ENCODE data around the gene BTBD1. TPM values are rescaled to one million over a fixed set of nuclear protein-coding genes. Genes with fewer than 3 reads are reported as not detected.

The BTBD1 gene
- total RNA-seq, 2 donors from 2014 or later: 56.7 to 63.6 TPM

DNA sequence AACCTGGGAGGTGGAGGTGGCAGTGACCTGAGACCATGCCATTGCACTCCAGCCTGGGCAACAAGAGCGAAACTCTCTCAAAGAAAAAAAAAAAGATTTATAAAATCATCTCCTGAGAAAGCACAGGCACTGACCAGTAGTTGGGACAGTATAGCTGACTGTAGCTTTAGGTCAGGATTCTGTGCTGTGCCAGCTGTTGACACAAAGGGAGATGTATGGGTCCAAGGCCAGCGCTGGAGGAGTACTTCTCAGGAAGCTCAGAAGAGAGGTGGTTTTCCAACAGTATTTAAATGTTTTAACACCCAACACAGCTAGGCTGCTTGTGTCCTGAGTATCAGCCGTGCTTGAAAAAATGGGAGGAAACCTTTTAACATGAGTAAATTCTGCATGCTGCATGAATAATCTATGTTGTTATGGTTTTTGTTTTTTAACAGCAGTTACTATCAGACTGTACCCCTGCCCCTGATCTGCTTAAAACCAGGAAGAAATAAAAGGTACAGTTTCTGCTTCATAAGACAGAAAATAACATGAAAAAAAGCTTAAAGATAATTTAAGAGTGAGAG is 74.5 kb downstream of the BTBD1 start:
- DNase-seq: no peak
- Histone ChIP-seq H3K27me3 (no peaks in the 10 kb centered on the region), H3K36me3 (no peaks in the 10 kb centered on the region), H3K27ac (no peak overlapping the region), H3K4me1 (no peaks in the 10 kb centered on the region), H3K9ac (ENCODE audit: low read depth in 2 of 2, low read length in 2 of 2) (no peak overlapping the region), H3K9me3 (no peaks in the 10 kb centered on the region), H3K4me3 (no peak overlapping the region)
- intact Hi-C loops (cut with DNase I): no loop called here
- TF ChIP-seq, protein P1, sequence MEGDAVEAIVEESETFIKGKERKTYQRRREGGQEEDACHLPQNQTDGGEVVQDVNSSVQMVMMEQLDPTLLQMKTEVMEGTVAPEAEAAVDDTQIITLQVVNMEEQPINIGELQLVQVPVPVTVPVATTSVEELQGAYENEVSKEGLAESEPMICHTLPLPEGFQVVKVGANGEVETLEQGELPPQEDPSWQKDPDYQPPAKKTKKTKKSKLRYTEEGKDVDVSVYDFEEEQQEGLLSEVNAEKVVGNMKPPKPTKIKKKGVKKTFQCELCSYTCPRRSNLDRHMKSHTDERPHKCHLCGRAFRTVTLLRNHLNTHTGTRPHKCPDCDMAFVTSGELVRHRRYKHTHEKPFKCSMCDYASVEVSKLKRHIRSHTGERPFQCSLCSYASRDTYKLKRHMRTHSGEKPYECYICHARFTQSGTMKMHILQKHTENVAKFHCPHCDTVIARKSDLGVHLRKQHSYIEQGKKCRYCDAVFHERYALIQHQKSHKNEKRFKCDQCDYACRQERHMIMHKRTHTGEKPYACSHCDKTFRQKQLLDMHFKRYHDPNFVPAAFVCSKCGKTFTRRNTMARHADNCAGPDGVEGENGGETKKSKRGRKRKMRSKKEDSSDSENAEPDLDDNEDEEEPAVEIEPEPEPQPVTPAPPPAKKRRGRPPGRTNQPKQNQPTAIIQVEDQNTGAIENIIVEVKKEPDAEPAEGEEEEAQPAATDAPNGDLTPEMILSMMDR (IDR thresholded peaks at IDR 0.05): no peak

DNA sequence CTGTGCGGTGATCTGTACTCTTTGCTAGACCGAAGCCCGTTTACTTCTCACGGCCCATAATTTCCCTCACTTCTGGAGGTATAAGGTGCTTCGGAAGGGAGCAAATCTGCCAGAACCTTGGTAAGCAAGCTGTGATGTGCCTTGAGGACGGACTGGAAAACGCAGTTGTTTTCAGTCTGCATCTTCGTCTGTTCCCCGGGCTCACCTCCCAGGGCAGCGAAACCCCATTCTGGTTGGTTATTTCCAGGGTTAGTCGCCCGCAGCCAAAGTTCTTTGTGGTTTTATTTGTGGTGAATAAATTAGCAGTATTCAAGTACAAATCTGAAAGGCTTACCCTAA is 80.6 kb downstream of the BTBD1 start:
- Histone ChIP-seq H3K36me3 (no peaks in the 10 kb centered on the region), H3K4me1 (peaks cover 4% of the 10 kb centered on the region), H3K4me3 (peak overlapping the region; percentile 62), H3K9ac (ENCODE audit: low read depth in 2 of 2, low read length in 2 of 2) (peak overlapping the region; percentile 65 to 86), H3K27me3 (no peaks in the 10 kb centered on the region), H3K27ac (peak overlapping the region; percentile 18), H3K9me3 (no peaks in the 10 kb centered on the region)
- no peak for DNase-seq
- TF ChIP-seq, protein P1 (IDR thresholded peaks at IDR 0.05): no peak
- intact Hi-C loops (cut with DNase I): no loop called here

DNA sequence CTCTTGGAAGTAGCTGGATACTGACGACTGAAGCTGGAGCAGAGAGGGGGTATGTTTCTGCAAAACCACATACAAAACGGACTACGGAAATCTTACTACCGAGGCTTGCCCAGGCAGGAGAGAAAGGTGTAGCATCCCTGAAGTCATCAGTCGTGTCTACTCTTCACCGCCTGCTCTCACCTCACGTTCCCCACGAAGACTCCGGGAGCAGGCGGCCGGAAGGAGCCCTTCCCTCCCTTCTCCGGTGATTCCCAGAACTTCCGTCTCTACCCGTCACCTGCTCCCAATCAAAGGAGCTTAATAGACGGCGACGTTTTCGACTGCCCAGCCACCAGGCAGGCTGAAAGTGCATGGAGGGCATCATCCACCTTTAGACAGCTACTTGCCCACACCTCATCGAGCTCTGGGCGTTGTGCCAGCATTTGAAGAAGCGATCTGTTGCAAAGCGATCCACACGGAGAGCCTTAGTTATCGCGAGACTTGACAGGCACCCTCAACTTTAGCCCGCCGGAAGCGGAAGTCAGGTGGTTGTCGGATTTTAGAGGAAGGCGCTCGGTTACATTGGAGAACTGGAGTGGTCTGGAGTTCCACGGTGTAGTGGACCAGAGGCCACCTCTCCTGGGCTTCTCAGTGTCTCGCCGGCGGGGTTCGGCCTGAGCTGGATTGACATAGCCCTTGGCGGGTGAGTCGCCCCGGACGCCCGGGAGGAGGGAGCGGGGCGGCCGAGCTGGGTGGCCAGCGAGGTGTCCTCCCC is 81.2 kb downstream of the BTBD1 start, which contains the start of gene RAMAC:
RAMAC (plus strand) TSS at position 523 of the 754 bp plus-strand sequence. CDS start 2,809 bp downstream, outside the sequence.
- H3K36me3 ChIP-seq: no peaks in the 10 kb centered on the region
- TF ChIP-seq, protein P1 (IDR thresholded peaks at IDR 0.05): no peak
- peak; percentile 96 for DNase-seq
- H3K9ac ChIP-seq (ENCODE audit: low read depth in 2 of 2, low read length in 2 of 2): peak within 1 kb of the TSS; percentile 65 to 86
- no peaks in the 10 kb centered on the region for H3K27me3 ChIP-seq
- H3K4me1 ChIP-seq: peaks cover 4% of the 10 kb centered on the region
- intact Hi-C loops (cut with DNase I): no loop called here
- no peaks in the 10 kb centered on the region for H3K9me3 ChIP-seq
- peak within 1 kb of the TSS; percentile 62 for H3K4me3 ChIP-seq
- peak within 1 kb of the TSS; percentile 18 for H3K27ac ChIP-seq

DNA sequence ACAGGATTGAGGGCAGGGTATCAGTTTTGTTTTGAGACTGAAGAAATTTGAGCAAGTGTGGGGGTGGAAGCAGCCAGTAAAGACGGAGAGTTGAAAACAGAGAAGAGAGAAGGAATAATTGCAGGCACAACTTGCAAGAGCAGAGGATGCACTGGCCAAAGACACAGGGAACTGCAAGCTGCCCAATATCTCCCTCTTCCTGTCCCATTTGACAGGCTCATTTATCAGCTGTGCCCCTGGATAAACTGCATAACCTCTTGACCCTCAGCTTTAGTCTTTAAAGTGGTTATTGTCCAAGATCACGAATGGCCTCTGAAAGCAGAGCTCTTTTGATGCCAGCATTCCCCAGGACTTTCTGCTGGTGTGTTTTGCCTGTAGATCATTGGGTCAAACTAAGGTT is 86.1 kb downstream of the BTBD1 start:
- intact Hi-C loops (cut with DNase I): no loop called here
- H3K4me3 ChIP-seq: no peak overlapping the region
- no peaks in the 10 kb centered on the region for H3K9me3 ChIP-seq
- no peaks in the 10 kb centered on the region for H3K27me3 ChIP-seq
- no peak for DNase-seq
- no peak overlapping the region for H3K9ac ChIP-seq (ENCODE audit: low read depth in 2 of 2, low read length in 2 of 2)
- no peak overlapping the region for H3K27ac ChIP-seq
- H3K4me1 ChIP-seq: no peaks in the 10 kb centered on the region
- TF ChIP-seq, protein P1 (IDR thresholded peaks at IDR 0.05): no peak
- H3K36me3 ChIP-seq: no peaks in the 10 kb centered on the region

DNA sequence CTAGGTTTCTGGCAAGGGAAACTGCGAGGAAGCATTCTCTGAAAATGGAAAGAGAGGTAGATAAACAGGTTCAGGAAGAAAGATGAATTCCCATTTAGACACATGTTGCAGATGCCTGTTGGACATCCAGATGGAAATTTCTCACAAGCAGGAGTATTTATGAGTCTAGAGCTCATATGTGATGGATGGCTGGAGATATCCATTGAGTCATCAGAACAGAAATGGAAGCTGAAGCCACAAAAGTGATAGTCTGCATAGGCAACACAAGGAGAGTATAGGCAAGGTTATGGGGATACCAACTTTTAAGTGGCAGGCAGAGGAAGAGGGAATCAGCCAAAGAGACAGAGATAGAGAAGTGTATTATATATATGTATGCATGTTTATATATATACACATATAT is 87.3 kb downstream of the BTBD1 start:
- intact Hi-C loops (cut with DNase I): no loop called here
- TF ChIP-seq, protein P1 (IDR thresholded peaks at IDR 0.05): no peak
- no peaks in the 10 kb centered on the region for H3K27me3 ChIP-seq

More for the DNA sequence above, 87.3 kb downstream of the BTBD1 start:
- Histone ChIP-seq H3K4me3 (no peak overlapping the region), H3K9ac (ENCODE audit: low read depth in 2 of 2, low read length in 2 of 2) (no peak overlapping the region), H3K36me3 (no peaks in the 10 kb centered on the region), H3K27ac (no peak overlapping the region), H3K4me1 (no peaks in the 10 kb centered on the region), H3K9me3 (no peaks in the 10 kb centered on the region)
- no peak for DNase-seq

All from colonic mucosa (tissue), 4 donors.